Left renal cortex interstitium (tissue), 4 donors: ENCODE results near the gene SLC24A3. TPM values are rescaled to one million over a fixed set of nuclear protein-coding genes. Genes with fewer than 3 reads are reported as not detected.

ENCODE experiments used
- DNase-seq, 4 donors: peaks; one replicate each; pipeline ENCODE4 v3.0.0-alpha.2; 2013; ENCODE audit warnings: low read depth in 4 of 4, low spot score in 2 of 4, missing footprints in 1 of 4
- polyA plus RNA-seq, 4 donors: library from polyadenylated mRNA; unstranded; fragments of 120-200 nt; gene quantifications; one replicate each; pipeline ENCODE4 v1.2.1, GENCODE V29; 2013; ENCODE audit not compliant: insufficient read length in 4 of 4

The SLC24A3 gene
- polyA plus RNA-seq, 4 donors: 3.8 to 6.3 (median 4.0) TPM

DNA sequence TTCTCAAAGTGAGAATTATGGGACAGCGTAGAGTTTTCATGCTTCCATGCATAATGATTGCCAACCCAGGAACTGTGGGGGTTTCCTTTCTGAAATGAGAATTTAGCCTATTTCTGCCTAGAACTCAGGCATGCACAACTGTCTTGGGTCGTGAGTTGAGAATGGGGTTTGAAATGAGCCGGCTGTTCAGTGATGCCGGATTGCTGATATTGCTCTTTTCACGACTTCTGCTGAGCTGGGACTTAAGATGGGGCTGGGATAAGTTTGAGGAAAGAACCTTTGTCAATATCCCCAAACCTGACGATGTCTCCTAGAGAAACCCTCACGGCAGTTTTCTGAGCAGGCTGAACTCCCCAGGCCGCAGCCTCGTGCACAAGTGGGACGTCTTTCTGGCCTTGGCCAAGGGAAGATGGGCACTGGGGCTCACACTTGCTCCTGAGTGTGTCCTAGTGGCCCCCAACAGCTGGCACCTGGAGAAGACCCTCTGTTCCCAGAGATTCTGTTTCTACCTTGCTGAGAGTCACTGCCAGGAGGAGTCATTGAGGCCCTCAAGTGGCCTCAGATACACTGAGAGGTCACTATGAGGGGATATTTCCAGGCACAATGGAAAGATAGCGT is 511.5 kb downstream of the SLC24A3 start:
- no peak for DNase-seq

DNA sequence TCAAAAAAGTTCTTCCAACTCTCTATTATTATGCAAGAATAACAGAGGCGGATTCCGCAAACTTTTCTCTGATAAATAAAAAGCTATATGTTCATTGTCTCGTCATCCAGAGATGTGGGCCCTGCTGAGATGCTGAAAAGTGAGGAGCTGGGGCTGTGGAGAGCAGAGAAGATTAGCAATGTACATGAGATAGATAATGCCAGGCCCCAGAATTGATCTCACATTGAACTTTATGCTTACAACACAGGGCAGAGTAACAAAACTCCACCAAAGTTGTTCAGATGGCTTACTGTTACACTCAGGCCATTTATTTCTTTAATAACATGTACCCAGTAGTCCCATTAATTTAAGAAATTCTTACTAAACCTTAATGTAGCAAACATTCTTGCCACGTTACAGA is 512.9 kb downstream of the SLC24A3 start:
- no peak for DNase-seq

DNA sequence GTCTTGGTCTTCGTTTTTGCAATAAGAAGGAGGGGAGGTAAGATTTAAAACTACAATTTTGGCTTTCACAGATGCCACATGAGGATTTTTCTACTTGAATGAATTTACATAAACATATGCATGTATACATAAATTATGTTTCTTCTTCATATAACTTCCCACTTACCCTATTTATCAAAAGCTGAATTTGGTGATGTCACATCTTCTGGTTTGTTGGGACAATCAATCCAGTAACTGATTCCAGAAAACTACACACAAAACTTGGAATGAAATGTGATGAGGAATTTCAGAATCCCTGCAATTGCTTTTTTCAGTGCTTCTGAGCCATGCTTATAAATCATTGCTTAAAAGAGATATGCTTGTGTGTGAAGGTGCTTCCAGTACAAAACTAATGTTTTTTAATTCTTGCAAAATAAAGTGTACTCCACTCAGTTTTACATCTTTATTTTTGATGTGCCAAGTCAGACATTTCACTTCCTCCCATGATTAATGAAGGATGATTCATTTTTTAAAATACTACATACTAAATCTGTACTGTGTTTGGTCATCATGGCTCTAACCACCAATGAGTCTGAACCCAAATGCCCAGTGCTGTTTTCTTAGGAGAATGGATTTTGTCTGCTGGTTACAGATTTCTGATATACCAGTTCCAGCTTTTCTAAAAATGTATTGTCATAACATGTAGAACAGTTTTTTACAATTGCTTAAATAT is 513.5 kb downstream of the SLC24A3 start:
- DNase-seq: no peak

DNA sequence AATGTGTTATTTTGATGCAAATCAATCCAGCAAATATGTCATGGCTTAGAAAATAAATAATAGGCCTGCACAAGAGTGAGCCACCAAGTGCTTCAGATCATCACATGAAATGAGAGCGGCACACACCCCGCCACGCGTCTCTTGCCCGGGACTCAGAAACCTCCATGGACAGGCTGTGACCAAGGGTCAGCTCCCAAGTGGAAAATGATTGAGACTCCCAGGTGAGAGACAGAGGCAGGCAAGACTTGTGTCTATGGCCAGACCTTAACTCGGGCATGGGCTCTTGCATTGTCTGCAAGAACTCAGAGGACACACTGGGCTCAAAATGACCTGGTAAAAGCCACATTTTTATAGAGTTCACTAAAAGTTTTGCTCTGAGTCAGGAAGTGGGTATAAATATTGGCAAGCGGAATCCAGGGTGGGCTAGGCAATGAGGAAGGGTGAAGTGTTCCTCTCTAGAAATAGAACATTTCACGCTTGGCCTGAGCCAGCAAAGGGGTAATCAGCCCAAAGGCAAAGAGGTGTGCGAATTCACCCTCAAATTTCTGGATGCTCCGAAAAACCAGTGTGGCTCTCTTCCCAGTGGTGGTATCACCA is 514.9 kb downstream of the SLC24A3 start:
- DNase-seq: no peak

DNA sequence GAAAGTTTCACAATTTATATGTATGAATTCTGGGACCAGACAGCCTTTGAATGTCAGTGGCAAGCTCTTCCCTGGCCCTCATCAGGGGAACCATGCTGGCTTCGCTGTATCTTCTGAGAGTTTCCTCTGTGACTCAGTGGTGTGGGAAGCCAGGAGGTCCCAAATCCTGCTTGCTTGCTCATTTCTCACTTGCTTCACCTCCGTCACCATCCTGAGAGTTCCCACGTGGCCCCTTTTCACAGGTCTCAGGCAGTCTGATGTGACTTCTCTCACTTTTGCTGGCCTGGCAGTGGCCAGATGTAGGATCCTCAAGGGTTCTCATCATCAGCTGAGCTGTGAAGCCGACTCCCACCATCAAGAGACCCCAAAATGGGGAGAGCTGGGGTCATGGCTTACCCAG is 517.2 kb downstream of the SLC24A3 start:
- no peak for DNase-seq

GRCh38 chr20:19730706-19731105 is 518.3 kb downstream of the SLC24A3 start:
- DNase-seq: no peak

DNA sequence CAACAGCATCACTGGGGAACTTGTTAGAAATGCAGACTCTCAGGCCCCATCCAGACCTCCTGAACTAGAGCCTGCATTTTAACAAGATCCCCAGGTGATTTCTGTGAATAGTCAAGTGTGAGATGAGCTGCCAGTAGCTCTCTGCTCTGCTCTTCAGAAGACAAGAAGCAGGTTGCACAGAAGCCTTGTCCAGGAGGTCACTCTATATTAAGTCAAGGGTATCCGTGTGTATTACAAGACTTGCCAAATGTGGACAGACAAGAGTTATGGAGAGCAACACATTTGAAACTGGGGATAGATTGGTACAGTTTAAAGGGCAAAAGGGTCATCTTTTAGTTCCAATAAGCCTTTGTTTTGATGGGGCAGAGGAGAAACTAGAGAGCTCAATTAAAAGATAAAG is 522.4 kb downstream of the SLC24A3 start:
- no peak for DNase-seq

- DNase-seq: no peak
Measured at GRCh38 chr20:19735446-19735845, 523.0 kb downstream of the SLC24A3 start.

DNA sequence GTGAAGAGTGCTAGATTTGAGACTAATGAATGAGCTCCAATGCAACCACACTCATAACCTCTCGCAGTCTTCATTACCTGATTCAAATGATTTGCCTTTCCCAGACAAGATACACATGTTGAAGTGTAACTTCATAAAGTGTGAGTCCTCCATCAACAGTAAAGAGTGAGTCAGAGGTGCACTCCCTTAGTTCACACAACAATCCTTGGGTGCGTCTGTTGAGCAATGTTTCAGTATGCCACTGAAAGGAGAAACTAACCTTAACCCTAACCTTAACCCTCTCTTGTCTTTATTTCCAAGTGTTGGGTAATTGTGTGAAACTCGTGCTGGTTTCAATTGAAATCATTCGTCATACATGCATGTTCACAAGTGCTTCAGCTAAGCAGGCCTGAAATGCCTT is 524.6 kb downstream of the SLC24A3 start:
- DNase-seq: no peak

DNA sequence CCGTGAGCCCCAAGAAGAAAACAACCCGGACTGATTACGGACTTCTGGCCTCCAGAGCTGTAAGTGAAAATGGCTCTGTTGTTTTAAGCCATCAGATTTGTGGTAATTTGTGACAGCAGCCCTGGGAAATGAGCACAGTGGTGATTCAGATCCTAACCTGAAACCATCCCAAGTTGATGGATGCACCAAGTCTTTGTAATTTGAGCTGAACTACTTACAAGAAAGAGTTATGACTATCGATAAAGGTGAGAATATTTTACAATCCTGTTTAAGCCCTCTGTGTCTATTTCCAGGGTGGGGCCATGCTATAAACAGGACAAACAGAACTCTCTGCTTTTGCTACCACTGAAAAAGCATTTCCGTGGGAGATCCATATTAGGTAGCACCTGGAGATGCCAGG is 526.5 kb downstream of the SLC24A3 start:
- no peak for DNase-seq

GRCh38 chr20:19739351-19739750 is 526.9 kb downstream of the SLC24A3 start:
- no peak for DNase-seq

GRCh38 chr20:19740512-19740911 is 528.1 kb downstream of the SLC24A3 start:
- no peak for DNase-seq

GRCh38 chr20:19741924-19742323 is 529.5 kb downstream of the SLC24A3 start:
- DNase-seq: no peak

DNA sequence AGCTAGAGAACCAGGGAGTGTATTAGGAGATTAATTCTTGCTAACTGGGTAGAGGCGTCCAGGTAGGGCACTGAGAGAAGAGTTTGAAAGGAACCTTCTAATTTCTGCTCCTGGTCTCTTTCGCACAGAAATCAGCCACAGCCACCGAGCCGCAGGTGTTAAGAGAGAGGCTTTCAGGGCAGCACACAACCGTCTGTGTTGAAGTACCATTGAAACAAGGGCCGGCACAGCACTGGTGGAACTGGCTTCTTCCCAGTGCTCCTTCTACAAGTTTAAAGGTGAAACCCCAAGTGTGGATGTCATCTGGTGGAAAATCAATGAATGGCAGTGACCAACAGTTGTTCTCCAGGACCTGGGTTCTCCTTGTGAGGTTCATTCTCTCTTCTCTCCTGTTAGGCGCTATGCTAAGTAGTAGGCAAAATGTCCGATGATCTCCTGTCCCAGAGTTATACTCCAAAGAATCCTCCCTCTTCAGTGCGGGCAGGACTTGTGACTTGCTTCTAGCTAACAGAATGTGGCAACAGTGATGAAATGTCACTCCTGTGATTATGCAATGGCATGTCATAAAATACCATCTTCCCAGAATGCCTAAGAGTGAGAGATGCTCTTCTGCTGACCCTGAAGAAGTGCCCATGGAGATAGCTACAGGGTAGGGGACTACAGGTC is 530.7 kb downstream of the SLC24A3 start:
- DNase-seq: no peak

DNA sequence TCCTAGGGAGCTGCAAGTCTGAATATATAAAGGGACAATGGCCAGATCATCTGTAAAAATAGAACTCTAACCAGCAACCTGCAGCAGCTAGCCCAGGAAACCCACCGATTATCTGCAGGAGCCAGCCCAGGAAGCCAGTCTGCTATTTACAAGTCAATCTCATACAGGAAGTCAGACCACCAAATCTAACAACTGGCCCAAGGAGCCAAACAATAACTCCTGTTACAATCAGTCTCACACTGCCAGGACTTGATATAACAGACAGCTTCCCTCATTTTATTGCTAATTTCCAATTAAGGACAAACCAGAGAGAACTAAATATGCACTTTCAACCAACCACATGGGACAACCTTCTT is 531.2 kb downstream of the SLC24A3 start:
- DNase-seq: no peak

DNA sequence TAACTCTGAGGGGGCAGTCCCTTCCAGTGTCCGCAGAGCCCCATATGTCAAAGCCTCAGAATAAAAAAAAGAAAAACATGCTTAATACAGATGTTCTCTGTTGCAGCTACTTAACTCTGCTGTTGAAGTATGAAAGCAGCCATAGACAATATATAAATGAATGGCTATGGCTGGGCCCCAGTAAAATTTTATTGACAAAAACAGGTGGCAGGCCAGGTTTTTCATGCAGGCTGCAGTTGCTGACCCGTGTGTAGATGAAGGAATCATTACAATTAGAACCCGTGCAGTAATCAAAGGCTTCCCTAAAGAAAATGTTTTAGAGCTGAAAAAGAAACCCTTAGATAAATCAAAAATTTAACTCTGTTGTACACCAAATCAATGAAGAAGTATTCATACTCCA is 532.7 kb downstream of the SLC24A3 start:
- no peak for DNase-seq

- DNase-seq: no peak
Measured at GRCh38 chr20:19745584-19745983, 533.1 kb downstream of the SLC24A3 start.

DNA sequence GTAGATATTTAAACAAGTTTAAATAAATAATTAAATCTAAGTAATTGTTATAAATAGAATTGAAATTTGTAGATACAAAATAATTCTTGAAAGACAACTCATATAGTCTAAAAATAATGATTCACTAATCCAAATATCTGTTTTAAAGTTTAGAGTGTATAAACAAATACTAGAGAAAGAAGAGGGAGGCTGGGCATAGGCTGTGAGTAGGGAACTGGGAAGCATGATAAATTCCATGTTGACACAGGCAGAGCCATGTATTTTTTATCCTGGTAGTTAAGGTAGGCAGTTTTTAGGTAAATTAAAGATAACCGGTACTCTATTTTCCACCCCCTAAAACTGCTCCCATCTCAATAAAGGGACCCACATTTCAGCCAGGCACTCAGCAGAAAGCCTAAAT is 534.0 kb downstream of the SLC24A3 start:
- no peak for DNase-seq

DNA sequence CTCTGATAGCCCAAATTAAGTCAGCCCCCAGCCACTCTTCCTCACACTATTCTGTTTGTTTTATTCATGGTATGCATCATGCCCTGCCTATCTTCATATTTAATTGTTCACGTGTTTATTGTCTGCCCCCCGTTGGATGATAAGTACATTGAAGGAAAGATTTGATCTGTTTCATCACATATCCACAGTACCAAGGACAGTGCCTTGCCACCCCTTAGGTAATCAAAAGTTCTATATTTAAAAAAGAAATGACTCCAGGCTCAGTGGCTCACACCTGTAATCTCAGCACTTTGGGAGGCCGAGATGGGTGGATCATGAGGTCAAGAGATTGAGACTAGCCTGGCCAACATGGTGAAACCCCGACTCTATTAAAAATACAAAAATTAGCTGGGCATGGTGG is 535.5 kb downstream of the SLC24A3 start:
- no peak for DNase-seq

DNA sequence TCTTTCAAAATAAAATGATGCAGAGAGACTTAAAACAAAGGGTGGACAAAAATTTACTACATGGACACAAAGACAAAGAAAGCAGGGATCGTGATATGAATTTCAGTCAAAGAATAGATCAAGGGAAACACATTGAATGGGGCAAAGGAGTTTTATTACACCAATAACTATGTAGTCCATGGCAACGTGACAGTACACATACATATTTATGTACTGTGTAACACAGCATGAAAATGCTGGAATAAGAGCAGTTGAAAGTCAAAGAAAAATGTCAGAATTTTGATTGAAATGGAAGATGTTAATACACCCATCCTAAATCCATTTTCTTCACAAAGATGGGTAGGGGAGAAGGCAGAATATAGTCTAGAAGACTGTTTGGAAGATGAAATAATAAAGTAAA is 536.2 kb downstream of the SLC24A3 start:
- DNase-seq: no peak

DNA sequence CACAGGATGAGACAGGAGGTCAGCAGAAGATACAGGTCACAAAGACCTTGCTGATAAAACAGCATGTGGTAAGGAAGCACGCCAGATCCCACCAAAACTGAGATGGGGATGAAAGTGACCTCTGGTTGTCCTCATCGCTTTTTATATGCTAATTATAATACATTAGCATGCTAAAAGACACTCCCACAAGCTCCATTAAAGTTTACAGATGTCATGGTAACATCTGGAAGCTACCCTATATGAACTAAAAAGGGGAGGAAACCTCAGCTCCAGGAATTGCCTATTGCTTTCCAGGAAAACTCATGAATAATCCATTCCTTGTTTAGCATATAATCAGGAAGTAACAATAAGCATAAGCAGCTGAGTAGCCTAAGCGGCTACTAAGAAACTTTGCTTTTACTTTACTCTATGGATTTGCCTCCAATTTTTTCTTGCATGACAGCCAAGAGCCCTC is 537.2 kb downstream of the SLC24A3 start:
- DNase-seq: no peak
